Amniotic stem cell (primary cell): Measurements from ENCODE around the gene TRIP13.
"Not testable (repeated sequence)": the region's sequence is repeated elsewhere in the genome, so short reads cannot be mapped to it uniquely, and the experiment has no call there.

Experiments
- DNase-seq: peaks from one replicate; lab custom pipeline; 2025; lab: John Stamatoyannopoulos, UW

The TRIP13 gene

DNA sequence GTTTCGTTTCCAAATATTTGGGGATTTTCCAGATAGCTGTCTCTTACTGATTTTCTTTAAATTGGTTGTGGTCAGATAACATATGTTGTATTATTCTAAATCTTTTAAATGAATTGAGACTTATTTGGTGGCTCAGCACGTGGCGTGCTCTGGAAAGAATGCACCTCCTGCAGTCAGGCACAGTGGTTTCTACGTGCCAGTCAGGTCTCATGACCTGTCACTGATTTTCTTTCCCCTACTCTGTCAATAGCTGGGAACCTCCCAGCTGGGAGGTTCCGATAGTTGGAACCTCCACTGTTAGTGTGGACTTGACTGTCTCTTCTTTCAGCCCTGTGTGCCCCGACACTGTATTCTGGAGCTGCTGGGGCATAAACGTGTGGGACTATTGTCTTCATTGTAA is 27.6 kb downstream of the TRIP13 start:
- no peak for DNase-seq

- no peak for DNase-seq
Measured at GRCh38 chr5:921456-922435, 29.1 kb downstream of the TRIP13 start.

DNA sequence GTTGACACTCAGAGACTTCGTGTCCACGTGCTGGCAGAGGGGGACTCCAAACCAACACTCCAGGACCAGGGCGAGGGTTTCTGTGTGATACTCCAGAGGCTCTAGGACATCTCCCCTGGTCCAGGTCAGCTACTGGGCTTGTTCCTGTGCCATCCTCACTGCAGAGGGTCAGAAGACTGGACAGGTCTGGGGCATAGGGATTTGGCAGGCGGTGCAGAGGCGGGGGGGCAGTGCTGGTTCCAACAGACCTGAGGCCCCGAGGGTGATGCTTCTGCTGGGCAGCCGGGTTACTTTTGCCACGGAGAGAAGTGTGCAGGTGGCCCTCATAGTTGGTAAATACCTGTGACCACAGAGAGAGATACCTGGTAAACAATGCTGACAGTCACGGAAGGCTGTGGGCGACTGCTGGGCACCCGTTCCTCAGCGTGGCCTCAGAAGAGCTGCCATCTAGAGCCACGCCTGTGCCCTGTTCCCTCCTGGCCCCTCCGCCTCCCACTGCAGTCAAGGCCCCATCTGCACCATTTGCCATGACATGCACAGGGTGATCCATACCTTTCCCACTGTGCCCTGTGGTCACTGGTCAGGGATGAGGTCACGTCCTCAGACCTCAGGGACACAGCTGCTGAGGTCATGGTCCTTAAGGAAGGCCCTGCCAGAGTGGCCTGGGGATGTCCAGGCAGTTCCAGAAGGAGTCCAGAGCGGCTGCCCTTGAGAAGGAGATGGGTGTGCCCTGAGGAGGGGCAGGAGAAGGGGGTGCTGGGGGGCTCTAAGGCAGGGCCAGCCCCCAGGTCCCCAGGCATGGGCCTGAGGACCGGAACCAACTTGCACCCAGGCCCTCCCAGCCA is 30.0 kb downstream of the TRIP13 start:
- DNase-seq, result no peak

- DNase-seq, result peak; percentile 22
Measured at GRCh38 chr5:923281-923873, 30.7 kb downstream of the TRIP13 start.

DNA sequence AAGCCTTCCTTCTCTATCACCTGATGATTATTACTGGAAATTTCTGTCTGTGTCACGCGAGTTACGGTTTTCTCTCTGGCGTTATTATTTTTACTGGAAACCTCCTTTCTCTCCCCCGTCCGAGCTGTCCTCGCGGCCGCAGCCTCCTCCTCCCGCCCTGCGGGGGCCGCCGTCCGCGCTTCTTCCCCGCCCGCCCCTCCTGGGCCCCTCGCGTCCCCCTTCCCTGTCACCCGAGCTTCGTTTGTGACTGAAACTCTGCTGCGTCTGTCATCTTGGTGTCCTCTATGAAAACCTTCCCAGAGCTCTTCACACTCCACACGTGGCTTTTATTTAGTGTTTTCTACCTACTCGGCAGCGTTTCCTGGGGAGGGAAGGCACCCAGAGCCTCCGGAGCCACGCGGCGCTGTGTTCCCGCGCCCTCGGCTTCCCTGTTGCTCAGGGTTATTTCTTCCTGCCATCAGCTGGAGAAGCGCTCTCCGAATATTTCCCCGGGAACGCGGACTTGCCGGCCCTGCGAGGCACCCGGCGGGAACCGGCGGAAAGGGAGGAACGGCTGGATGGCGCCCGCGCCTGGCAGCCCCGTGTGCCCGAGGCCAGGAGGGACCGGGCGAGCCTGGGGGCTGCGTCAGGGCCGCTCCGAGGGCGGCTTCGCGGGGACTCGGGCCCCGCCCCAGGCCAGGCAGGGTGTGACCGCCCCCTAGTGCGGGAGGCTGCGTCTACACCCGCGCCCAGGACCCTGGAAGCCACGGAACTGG is 33.9 kb downstream of the TRIP13 start:
- DNase-seq, result no peak

GRCh38 chr5:927172-928015 is 34.7 kb downstream of the TRIP13 start:
- DNase-seq, result no peak

- not testable (repeated sequence) for DNase-seq
Measured at GRCh38 chr5:929182-929581, 36.5 kb downstream of the TRIP13 start.

DNA sequence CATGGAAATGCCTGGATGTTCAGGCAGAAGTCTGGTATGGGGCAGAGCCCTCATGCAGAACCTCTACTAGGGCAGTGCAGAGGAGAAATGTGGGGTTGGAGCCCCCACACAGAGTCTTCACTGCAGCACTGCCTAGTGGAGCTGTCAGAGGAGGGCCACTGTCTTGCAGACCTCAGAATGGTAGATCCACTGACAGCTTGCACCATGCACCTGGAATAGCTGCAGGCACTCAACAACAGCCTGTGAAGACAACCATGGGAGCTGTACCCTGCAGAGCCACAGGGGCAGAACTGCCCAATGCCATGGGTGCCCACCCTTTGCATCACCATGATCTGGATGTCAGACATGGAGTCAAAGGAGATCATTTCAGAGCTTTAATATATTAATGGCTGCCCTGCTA is 36.9 kb downstream of the TRIP13 start:
- DNase-seq, result no peak

GRCh38 chr5:930866-931265 is 38.2 kb downstream of the TRIP13 start:
- no peak for DNase-seq

GRCh38 chr5:931570-932145 is 39.0 kb downstream of the TRIP13 start:
- DNase-seq, result no peak

- DNase-seq, result no peak
Measured at GRCh38 chr5:932151-932627, 39.5 kb downstream of the TRIP13 start.

DNA sequence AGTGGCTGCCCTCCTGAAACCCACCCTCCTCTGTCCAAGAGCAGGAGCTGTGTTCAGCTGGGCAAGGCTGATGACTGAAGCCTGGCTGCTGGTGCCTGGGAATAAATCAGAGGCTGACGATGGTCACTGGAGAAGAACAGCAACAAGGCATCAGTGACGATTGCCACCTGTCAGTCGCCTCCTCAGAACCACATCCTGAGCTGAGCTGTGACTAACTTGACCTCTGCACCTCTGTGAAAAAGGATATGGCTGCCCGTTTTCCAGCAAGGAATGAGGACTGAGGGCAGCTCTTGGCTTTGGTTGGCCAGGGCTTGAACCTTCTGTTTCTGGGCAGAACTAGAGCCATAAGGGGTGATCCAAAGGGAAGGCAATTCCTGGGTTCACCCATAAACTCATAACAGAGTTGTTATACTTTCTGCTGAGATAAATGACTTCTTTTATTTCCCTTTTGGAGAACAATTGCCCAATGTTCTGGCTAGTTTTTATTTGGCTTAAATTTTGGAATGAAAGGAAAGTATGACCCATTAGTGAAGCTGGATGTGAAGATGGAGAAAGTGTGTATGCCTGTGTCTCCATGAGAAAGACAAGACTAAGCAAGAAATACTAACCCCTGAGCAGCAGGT is 40.1 kb downstream of the TRIP13 start:
- DNase-seq, result no peak

GRCh38 chr5:933251-933861 is 40.7 kb downstream of the TRIP13 start:
- no peak for DNase-seq

DNA sequence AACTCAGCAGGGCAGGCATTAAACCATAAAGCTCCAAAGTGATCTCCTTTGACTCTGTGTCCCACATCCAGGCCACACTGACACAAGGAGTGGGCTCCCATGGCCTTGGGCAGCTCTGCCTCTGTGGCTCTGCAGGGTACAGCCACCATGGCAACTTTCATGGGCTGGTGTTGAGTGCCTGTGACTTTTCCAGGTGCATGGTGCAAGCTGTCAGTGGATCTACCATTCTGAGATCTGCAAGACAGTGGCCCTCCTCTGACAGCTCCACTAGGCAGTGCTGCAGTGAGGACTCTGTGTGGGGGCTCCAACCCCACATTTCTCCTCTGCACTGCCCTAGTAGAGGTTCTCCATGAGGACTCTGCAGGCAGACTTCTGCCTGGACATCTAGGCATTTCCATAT is 41.3 kb downstream of the TRIP13 start:
- DNase-seq, result not testable (repeated sequence)

DNA sequence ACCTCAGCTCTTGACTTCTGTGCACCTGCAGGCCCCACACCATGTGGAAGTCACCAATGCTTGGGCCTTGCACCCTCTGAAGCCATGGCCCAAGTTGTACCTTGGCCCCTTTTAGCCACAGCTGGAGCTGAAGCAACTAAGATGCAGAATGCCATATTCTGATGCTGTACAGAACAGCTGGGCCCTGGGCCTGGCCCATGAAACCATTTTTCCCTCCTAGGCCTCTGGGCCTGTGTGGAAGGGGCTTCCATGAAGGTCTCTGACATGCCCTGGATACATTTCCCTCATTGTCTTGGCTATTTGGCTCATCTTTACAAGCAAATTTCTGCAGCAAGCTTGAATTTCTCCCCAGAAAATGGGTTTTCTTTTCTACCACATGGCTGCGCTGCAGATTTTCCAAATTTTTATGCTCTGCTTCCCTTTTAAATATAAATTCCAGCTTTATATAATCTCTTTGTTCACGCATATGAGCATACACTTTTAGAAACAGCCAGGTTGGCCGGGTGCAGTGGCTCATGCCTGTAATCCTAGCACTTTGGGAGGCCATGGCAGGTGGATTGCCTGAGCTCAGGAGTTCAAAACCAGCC is 41.8 kb downstream of the TRIP13 start:
- DNase-seq, result not testable (repeated sequence)

GRCh38 chr5:935510-936084 is 42.9 kb downstream of the TRIP13 start:
- DNase-seq, result no peak

DNA sequence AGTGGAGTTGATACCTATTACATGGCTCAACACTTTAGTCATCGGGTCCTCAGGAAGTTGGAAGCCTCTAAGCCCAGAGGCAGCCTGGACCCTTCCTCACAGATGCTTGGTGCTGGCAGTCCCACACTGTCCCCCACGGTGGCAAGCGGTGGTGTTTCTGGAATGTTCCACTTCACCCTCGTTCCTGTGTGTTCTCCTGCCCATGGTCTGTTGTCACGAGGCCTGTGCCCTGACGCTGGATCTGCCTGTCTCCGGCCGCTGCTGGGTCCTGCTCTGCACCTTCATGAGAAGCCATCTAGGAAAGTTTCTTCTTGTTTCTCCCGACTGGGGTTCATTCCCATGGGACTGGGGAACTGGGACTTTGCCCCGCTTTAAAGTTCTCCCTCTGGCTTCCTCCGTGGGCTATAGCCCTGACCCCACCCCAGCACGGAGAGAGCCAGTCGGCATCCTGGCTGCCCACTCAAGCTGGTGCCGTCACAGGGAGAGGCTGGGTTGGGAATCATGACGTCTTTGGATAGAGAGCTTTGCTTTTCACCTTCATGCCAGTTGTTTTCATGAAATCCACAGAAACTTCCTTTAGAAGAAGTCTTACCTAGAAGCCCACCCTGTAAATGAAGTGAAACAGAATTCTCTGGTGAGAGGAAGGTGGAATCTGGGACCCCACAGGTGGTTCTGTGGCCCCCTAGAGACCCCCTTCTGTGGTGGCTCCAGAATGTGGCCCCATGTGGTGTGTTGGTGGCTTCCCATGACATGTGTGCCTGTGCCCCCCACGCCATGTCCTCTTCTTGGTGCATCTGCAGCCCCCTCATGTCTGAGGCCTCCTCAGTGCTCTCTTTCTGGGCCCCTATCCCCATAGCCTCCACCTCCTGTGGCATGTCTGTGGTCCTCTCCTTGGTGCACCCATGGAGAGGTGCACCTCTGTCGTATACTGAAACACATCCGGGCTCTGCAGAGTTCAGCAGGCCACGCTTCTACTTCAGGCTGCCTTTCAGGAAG is 43.8 kb downstream of the TRIP13 start:
- no peak for DNase-seq
